IMR-90 (cell line): ENCODE data around the gene GALNT5. TPM values are rescaled to one million over a fixed set of nuclear protein-coding genes. Genes with fewer than 3 reads are reported as not detected.

ENCODE experiments used
- ATAC-seq: fragments of 200-7000 bp; cut with Tn5 transposase; 2 replicates; pipeline ENCODE4 v1.9.1; 2020; ENCODE audit warnings: low read depth, mild to moderate bottlenecking, moderate library complexity
- BruUV-seq: library from RNA; stranded (reverse); fragments of 400-500 nt; replicated peaks from 2 replicates; lab custom pipeline; 2021; lab: Mats Ljungman, UMichigan
- CTCF ChIA-PET: fragments of 300-600 bp; formaldehyde crosslinking; extraction: SDS; loops from one replicate; lab custom pipeline; 2021; ENCODE audit warnings: antibody characterized with exemption; lab: Yijun Ruan, JAX
- POLR2A ChIA-PET: fragments of 300-600 bp; sonication (Branson Sonifier 250); formaldehyde crosslinking; loops from one replicate; lab custom pipeline; 2022; ENCODE audit warnings: antibody characterized with exemption; ENCODE audit not compliant: unreplicated experiment; lab: Charles Lee
- DNase-seq: peaks from one replicate; pipeline ENCODE4 v3.0.0; 2013
- H2AFZ ChIP-seq: replicated peaks from 2 replicates; pipeline ENCODE3; 2013; ENCODE audit warnings: low read length, mild to moderate bottlenecking; ENCODE audit not compliant: poor library complexity
- H2AK5ac ChIP-seq: 2 replicates; pipeline ENCODE4 v1.6.1; 2013; ENCODE audit warnings: low read depth, low read length, inconsistent platforms
- H2AK9ac ChIP-seq: replicated peaks from 2 replicates; pipeline ENCODE3; 2013; ENCODE audit warnings: mild to moderate bottlenecking, low read depth, low read length, moderate library complexity; ENCODE audit not compliant: poor library complexity
- H2BK120ac ChIP-seq: 2 replicates; pipeline ENCODE4 v1.6.1; 2013; ENCODE audit warnings: low read depth, low read length, inconsistent platforms
- H2BK15ac ChIP-seq: 3 replicates; pipeline ENCODE4 v1.6.1; 2013; ENCODE audit warnings: low read depth, low read length, inconsistent platforms
- H2BK20ac ChIP-seq: 2 replicates; pipeline ENCODE4 v1.6.1; 2013; ENCODE audit warnings: low read depth, mild to moderate bottlenecking, inconsistent platforms, low read length, moderate library complexity
- H2BK5ac ChIP-seq: 2 replicates; pipeline ENCODE4 v1.6.1; 2013; ENCODE audit warnings: mild to moderate bottlenecking, low read depth, low read length, inconsistent platforms; ENCODE audit not compliant: poor library complexity, severe bottlenecking
- H3K14ac ChIP-seq: replicated peaks from 2 replicates; pipeline ENCODE4 v1.6.1; 2013; ENCODE audit warnings: low read depth, low read length, inconsistent platforms
- H3K18ac ChIP-seq: 2 replicates; pipeline ENCODE4 v1.6.1; 2013; ENCODE audit warnings: low read depth, low read length, control low read depth
- H3K23ac ChIP-seq: 2 replicates; pipeline ENCODE4 v1.6.1; 2013; ENCODE audit warnings: low read depth, low read length, inconsistent platforms
- H3K27ac ChIP-seq: 2 replicates; pipeline ENCODE4 v1.5.1; 2013; ENCODE audit warnings: mild to moderate bottlenecking, control low read depth, low read length; ENCODE audit not compliant: insufficient read depth
- H3K27me3 ChIP-seq: 2 replicates; pipeline ENCODE4 v1.6.1; 2013; ENCODE audit warnings: low read length; ENCODE audit not compliant: control insufficient read depth, insufficient read depth
- H3K36me3 ChIP-seq: 2 replicates; pipeline ENCODE4 v1.6.1; 2013; ENCODE audit warnings: low read length, mixed read lengths; ENCODE audit not compliant: control insufficient read depth, insufficient read depth
- H3K4ac ChIP-seq: 2 replicates; pipeline ENCODE4 v1.6.1; 2013; ENCODE audit warnings: low read depth, low read length, inconsistent platforms
- H3K4me1 ChIP-seq: 2 replicates; pipeline ENCODE4 v1.6.1; 2013; ENCODE audit warnings: low read length, mixed read lengths; ENCODE audit not compliant: control insufficient read depth, insufficient read depth
- H3K4me2 ChIP-seq: 2 replicates; pipeline ENCODE4 v1.6.1; 2013; ENCODE audit warnings: low read depth, mild to moderate bottlenecking, control low read depth, low read length, moderate library complexity
- H3K4me3 ChIP-seq: 2 replicates; pipeline ENCODE4 v1.5.1; 2013; ENCODE audit warnings: low read depth, mild to moderate bottlenecking, control low read depth, low read length, moderate library complexity; ENCODE audit not compliant: insufficient read depth
- H3K56ac ChIP-seq: 2 replicates; pipeline ENCODE4 v1.6.1; 2013; ENCODE audit warnings: low read length, inconsistent platforms; ENCODE audit not compliant: insufficient read depth; ENCODE audit errors: extremely low read depth
- H3K79me1 ChIP-seq, 2 experiments: 2 replicates each; pipeline ENCODE4 v1.6.1; 2013; ENCODE audit warnings: low read length in 2 of 2, inconsistent platforms in 1 of 2, low read depth in 1 of 2
- H3K9ac ChIP-seq: 2 replicates; pipeline ENCODE4 v1.6.1; 2013; ENCODE audit warnings: low read depth, low read length, control low read depth
- H3K9me1 ChIP-seq: 2 replicates; pipeline ENCODE4 v1.6.1; 2013; ENCODE audit warnings: low read length, inconsistent platforms; ENCODE audit not compliant: insufficient read depth
- H3K9me3 ChIP-seq: 2 replicates; pipeline ENCODE4 v1.6.1; 2013; ENCODE audit warnings: low read length; ENCODE audit not compliant: control insufficient read depth, insufficient read depth
- H4K20me1 ChIP-seq: 2 replicates; pipeline ENCODE4 v1.6.1; 2013; ENCODE audit warnings: low read length, inconsistent platforms; ENCODE audit not compliant: insufficient read depth
- H4K5ac ChIP-seq: 2 replicates; pipeline ENCODE4 v1.6.1; 2013; ENCODE audit warnings: mild to moderate bottlenecking, low read depth, low read length, control low read depth
- H4K8ac ChIP-seq, 2 experiments: 2 replicates each; pipeline ENCODE4 v1.6.1; 2013; ENCODE audit warnings: low read depth in 2 of 2, low read length in 2 of 2, control low read depth in 1 of 2, inconsistent platforms in 1 of 2
- H4K91ac ChIP-seq: 2 replicates; pipeline ENCODE4 v1.6.1; 2013; ENCODE audit warnings: low read depth, low read length, inconsistent platforms; ENCODE audit not compliant: insufficient read depth
- BHLHE40 ChIP-seq: fragments of 150-350 bp; IDR thresholded peaks from 2 replicates; pipeline ENCODE4 v1.6.1; 2016; ENCODE audit warnings: mild to moderate bottlenecking, low read depth, low read length
- MXI1 ChIP-seq: IDR thresholded peaks from 2 replicates; pipeline ENCODE4 v1.6.1; 2012; ENCODE audit warnings: low read depth, mild to moderate bottlenecking, low read length, moderate library complexity, borderline replicate concordance
- RAD21 ChIP-seq: IDR thresholded peaks from 2 replicates; pipeline ENCODE4 v1.6.1; 2012; ENCODE audit warnings: low read length, improper control_type of control experiment
- SMC3 ChIP-seq: fragments of 150-350 bp; IDR thresholded peaks from 2 replicates; pipeline ENCODE4 v1.6.1; 2016; ENCODE audit warnings: low read depth, mild to moderate bottlenecking, antibody characterized with exemption, low read length, moderate library complexity
- WGBS, 2 experiments: methylation state at CpG; one replicate each; pipeline versions ENCODE4 v1.1.5 to v1.1.7; 2013; ENCODE audit warnings: missing lambda C conversion rate in 2 of 2; ENCODE audit not compliant: insufficient read length in 1 of 2; ENCODE audit errors: extremely low coverage in 2 of 2; 5-methylcytosine and 5-hydroxymethylcytosine counted together
- dilution Hi-C: fragments of 300-500 bp; cut with HindIII; formaldehyde crosslinking; loops from one replicate; pipeline ENCODE4 v1.14.3; 2018; ENCODE audit warnings: low sequenced_read_pairs; ENCODE audit not compliant: unreplicated experiment
- in situ Hi-C: fragments of 300-500 bp; cut with MboI; formaldehyde crosslinking; loops from 3 replicates; pipeline ENCODE4 v1.14.3; 2019; ENCODE audit warnings: low sequenced_read_pairs, inconsistent platforms, mixed read lengths
- intact Hi-C: fragments of 100-400 bp; cut with micrococcal nuclease; formaldehyde crosslinking; loops from 2 replicates; pipeline ENCODE4 v1.10.0; 2022
- polyA plus RNA-seq, 3 experiments: library from polyadenylated mRNA; depleted of rRNA; stranded (reverse); fragments of >200 nt; gene quantifications; 2 replicates each; pipeline ENCODE4 v1.2.3, GENCODE V29; 2012; ENCODE audit warnings: low replicate concordance in 1 of 3
- total RNA-seq: library from RNA; depleted of rRNA; stranded (reverse); fragments of >200 nt; gene quantifications from 2 replicates; pipeline ENCODE4 v1.2.3, GENCODE V29; 2012
- TF ChIP-seq, protein P1 (sequence below): conservative IDR thresholded peaks from 2 replicates; pipeline ENCODE4 v1.5.1; 2012; ENCODE audit warnings: mild to moderate bottlenecking, low read depth, low read length, improper control_type of control experiment

GALNT5 gene
- total and polyA plus RNA-seq, 2 of the 4 experiments (the other 2 are of a cell fraction) = 36.3 to 63.3 TPM

DNA sequence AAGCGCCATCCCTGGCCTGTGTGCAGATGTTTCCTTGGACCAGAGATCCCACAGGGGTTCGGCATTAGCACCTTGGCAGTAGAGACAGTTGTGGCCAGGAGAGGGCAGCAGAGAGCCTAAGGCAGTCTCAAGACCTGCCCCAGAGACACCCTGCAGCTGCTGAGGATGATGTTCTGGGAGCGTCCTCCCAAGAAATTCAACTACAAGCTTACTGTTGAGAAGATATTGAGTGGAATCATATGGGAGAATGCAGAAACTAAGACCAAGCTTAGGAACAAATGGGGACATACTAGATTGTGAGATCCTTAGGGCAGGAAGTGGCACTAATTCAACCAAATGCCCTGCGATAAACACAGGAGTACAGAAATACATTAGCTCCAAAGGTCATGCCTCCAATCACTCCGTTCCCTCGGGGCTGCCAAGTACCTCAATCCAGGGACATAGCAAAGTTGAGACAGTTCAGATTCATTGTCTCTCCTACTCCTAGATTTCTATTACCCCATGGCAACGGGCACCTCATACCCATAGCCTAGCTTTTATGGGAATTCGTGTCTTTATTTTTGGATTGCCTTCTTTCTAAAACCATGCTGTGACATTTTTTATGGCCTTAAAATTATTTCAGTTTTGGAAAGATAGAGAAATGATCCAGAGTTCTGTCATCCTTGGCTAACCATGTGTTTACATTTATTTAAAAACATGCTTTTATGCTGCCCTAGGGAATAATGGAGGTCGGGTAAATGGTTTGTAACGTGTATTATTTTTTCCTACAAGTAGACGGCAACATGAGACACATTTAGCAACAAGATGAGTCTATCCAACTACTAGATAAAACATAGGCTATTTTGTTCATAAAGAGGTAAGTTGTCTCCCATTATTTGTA, 70.4 kb downstream of the GALNT5 start:
- no TSS peak for BruUV-seq
- dilution Hi-C loops (no loop called here), in situ Hi-C loops (loop anchor here (25.0 kb wide), 1 partner anchor 1941 kb away; no protein-coding TSS in a partner anchor), intact Hi-C loops (loop anchor here (1.0 to 5.0 kb wide), 2 partner anchors 264 to 682 kb away; no protein-coding TSS in a partner anchor)
- Histone ChIP-seq H3K9me1 (no peaks in the 10 kb centered on the region), H3K18ac (no peak overlapping the region), H3K9me3 (no peaks in the 10 kb centered on the region), H2AFZ (peak overlapping the region; percentile 38), H2BK5ac (no peak overlapping the region), H3K4me2 (no peak overlapping the region; the same call in 1 of the 2 replicates), H2AK5ac (no peak overlapping the region), H3K56ac (no peak overlapping the region), H3K14ac (no peak overlapping the region), H4K20me1 (no peaks in the 10 kb centered on the region), H2BK20ac (no peak overlapping the region), H3K4me3 (no peak overlapping the region), H3K27me3 (no peaks in the 10 kb centered on the region; the same call in 1 of the 2 replicates), H2BK15ac (no peak overlapping the region), H3K4me1 (no peaks in the 10 kb centered on the region), H2BK120ac (no peak overlapping the region), H3K36me3 (no peaks in the 10 kb centered on the region), H4K91ac (no peak overlapping the region), H3K9ac (no peak overlapping the region), H2AK9ac (no peak overlapping the region), H3K23ac (no peak overlapping the region), H4K5ac (no peak overlapping the region), H3K79me1 (no peaks in the 10 kb centered on the region), H3K4ac (no peak overlapping the region), H4K8ac (no peak overlapping the region), H3K27ac (no peak overlapping the region)
- ChIA-PET POLR2A (no interaction called here), CTCF (interaction anchor here (0.6 to 1.9 kb wide), 16 partner anchors 9 to 668 kb away, joined by 3 to 21 read pairs (median 4); no protein-coding TSS in a partner anchor)
- TF ChIP-seq, protein P1, sequence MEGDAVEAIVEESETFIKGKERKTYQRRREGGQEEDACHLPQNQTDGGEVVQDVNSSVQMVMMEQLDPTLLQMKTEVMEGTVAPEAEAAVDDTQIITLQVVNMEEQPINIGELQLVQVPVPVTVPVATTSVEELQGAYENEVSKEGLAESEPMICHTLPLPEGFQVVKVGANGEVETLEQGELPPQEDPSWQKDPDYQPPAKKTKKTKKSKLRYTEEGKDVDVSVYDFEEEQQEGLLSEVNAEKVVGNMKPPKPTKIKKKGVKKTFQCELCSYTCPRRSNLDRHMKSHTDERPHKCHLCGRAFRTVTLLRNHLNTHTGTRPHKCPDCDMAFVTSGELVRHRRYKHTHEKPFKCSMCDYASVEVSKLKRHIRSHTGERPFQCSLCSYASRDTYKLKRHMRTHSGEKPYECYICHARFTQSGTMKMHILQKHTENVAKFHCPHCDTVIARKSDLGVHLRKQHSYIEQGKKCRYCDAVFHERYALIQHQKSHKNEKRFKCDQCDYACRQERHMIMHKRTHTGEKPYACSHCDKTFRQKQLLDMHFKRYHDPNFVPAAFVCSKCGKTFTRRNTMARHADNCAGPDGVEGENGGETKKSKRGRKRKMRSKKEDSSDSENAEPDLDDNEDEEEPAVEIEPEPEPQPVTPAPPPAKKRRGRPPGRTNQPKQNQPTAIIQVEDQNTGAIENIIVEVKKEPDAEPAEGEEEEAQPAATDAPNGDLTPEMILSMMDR = peak; percentile 78
- peak; percentile 59 for TF ChIP-seq RAD21
- TF ChIP-seq BHLHE40 = no peak
- TF ChIP-seq MXI1 = no peak
- TF ChIP-seq SMC3 = peak; percentile 41; the same call in 1 of the 2 replicates
- ATAC-seq (peak; percentile 99), DNase-seq (peak; percentile 74)
- 13% methylated on average over 3 of the region's 11 CpGs; no CpG with 5 or more reads in 1 of the 2 experiments for WGBS, 2 experiments
